HG02642 (cell line): ENCODE data around the gene GOLGA1.
A peak's percentile ranks its signal among the peaks of the same experiment; 100 is the strongest.

Experiments
- ATAC-seq: cut with Tn5 transposase; IDR thresholded peaks from one replicate; pipeline ENCODE4 v1.9.1; 2021; ENCODE audit warnings: mild to moderate bottlenecking; ENCODE audit not compliant: unreplicated experiment, poor library complexity

GOLGA1 gene

GRCh38 chr9:124885551-124885950 is 55.3 kb downstream of the GOLGA1 start:
- no peak for ATAC-seq

- no peak for ATAC-seq
Observed at GRCh38 chr9:124884376-124884775, 56.5 kb downstream of the GOLGA1 start.

GRCh38 chr9:124882231-124882630 is 58.7 kb downstream of the GOLGA1 start:
- ATAC-seq: no peak

- ATAC-seq: no peak
Observed at GRCh38 chr9:124881138-124881743, 59.6 kb downstream of the GOLGA1 start.

GRCh38 chr9:124880501-124880900 is 60.4 kb downstream of the GOLGA1 start:
- ATAC-seq: no peak

GRCh38 chr9:124879226-124879625 is 61.7 kb downstream of the GOLGA1 start:
- no peak for ATAC-seq

GRCh38 chr9:124878518-124878917 is 62.4 kb downstream of the GOLGA1 start:
- ATAC-seq: no peak

- ATAC-seq: no peak
Observed at GRCh38 chr9:124878021-124878420, 62.9 kb downstream of the GOLGA1 start.

GRCh38 chr9:124877021-124877782 is 63.7 kb downstream of the GOLGA1 start:
- ATAC-seq: no peak

- ATAC-seq: no peak
Observed at GRCh38 chr9:124875501-124875900, 65.4 kb downstream of the GOLGA1 start.

GRCh38 chr9:124873664-124874063 is 67.2 kb downstream of the GOLGA1 start:
- no peak for ATAC-seq

- no peak for ATAC-seq
Observed at GRCh38 chr9:124871156-124871561, 69.7 kb downstream of the GOLGA1 start.

- ATAC-seq: no peak
Observed at GRCh38 chr9:124870723-124871122, 70.2 kb downstream of the GOLGA1 start.

- peak; percentile 43 for ATAC-seq
Observed at GRCh38 chr9:124869986-124870560, 70.8 kb downstream of the GOLGA1 start.

- ATAC-seq: peak; percentile 12
Observed at GRCh38 chr9:124869466-124869985, 71.4 kb downstream of the GOLGA1 start.

GRCh38 chr9:124868511-124869465 is 72.1 kb downstream of the GOLGA1 start:
- ATAC-seq: peak; percentile 72

- ATAC-seq: no peak
Observed at GRCh38 chr9:124863371-124863871, 77.5 kb downstream of the GOLGA1 start.

GRCh38 chr9:124861342-124862229 is 79.3 kb downstream of the GOLGA1 start, which contains the start of the genes ARPC5L and RPL35:
ARPC5L (plus strand) TSS chr9:124862130; CDS start chr9:124869291, 7,161 bp downstream.
RPL35 (minus strand) TSS chr9:124861957; CDS start chr9:124861912, 45 bp downstream.
- peak; percentile 92 for ATAC-seq
